Endodermal cell (in vitro differentiated cells): ENCODE data around the gene EFTUD2. TPM values are rescaled to one million over a fixed set of nuclear protein-coding genes. Genes with fewer than 3 reads are reported as not detected.

Experiments used
- DNase-seq: peaks from one replicate; pipeline ENCODE4 v3.0.0-alpha.2; 2017
- H3K27ac ChIP-seq: 2 replicates; pipeline ENCODE4 v1.5.1; 2013; ENCODE audit warnings: mild to moderate bottlenecking, low read depth, low read length, moderate library complexity
- H3K27me3 ChIP-seq: 2 replicates; pipeline ENCODE4 v1.6.1; 2013; ENCODE audit warnings: mild to moderate bottlenecking, low read length, moderate library complexity; ENCODE audit not compliant: insufficient read depth, control insufficient read depth, poor library complexity, severe bottlenecking
- H3K36me3 ChIP-seq: 2 replicates; pipeline ENCODE4 v1.7.0; 2013; ENCODE audit warnings: mild to moderate bottlenecking, low read length, moderate library complexity; ENCODE audit not compliant: control insufficient read depth, insufficient read depth
- H3K4me1 ChIP-seq: one replicate; pipeline ENCODE4 v1.7.0; 2013; ENCODE audit warnings: low read length; ENCODE audit not compliant: control insufficient read depth, insufficient read depth
- H3K4me3 ChIP-seq: 2 replicates; pipeline ENCODE4 v1.5.1; 2013; ENCODE audit warnings: mild to moderate bottlenecking, low read length, moderate library complexity
- H3K9ac ChIP-seq: 2 replicates; pipeline ENCODE4 v1.6.1; 2013; ENCODE audit warnings: mild to moderate bottlenecking, low read length, moderate library complexity; ENCODE audit not compliant: poor library complexity, severe bottlenecking; ENCODE audit errors: extremely low read depth
- H3K9me3 ChIP-seq: 2 replicates; pipeline ENCODE4 v1.6.1; 2013; ENCODE audit warnings: mild to moderate bottlenecking, low read length, moderate library complexity; ENCODE audit not compliant: control insufficient read depth
- H3K27ac Mint-ChIP-seq: 2 replicates; pipeline ENCODE4 v1.8.0; 2020; ENCODE audit warnings: mixed read lengths
- H3K27me3 Mint-ChIP-seq: 2 replicates; pipeline ENCODE4 v1.8.0; 2021; ENCODE audit warnings: mild to moderate bottlenecking, mixed read lengths; ENCODE audit not compliant: insufficient read depth
- H3K36me3 Mint-ChIP-seq: 2 replicates; pipeline ENCODE4 v1.8.0; 2020; ENCODE audit warnings: low read depth, mixed read lengths
- H3K4me1 Mint-ChIP-seq: 2 replicates; pipeline ENCODE4 v1.8.0; 2020; ENCODE audit warnings: mixed read lengths
- H3K4me3 Mint-ChIP-seq: 2 replicates; pipeline ENCODE4 v1.8.0; 2020; ENCODE audit warnings: mild to moderate bottlenecking, moderate library complexity, mixed read lengths
- H3K9me3 Mint-ChIP-seq: 2 replicates; pipeline ENCODE4 v1.8.0; 2020; ENCODE audit warnings: mild to moderate bottlenecking, mixed read lengths
- CTCF ChIP-seq: fragments of 200-600 bp; sonication (generic); conservative IDR thresholded peaks from 2 replicates; pipeline ENCODE4 v1.5.0; 2021; ENCODE audit warnings: antibody characterized with exemption, mild to moderate bottlenecking
- WGBS, 2 experiments: methylation state at CpG; one replicate each; pipeline versions ENCODE4 v1.1.5 to v1.1.7; 2013; ENCODE audit warnings: missing lambda C conversion rate in 2 of 2, mixed read lengths in 1 of 2; ENCODE audit not compliant: insufficient coverage in 1 of 2, insufficient read length in 1 of 2; 5-methylcytosine and 5-hydroxymethylcytosine counted together
- microRNA-seq: library from miRNA; unstranded; fragments of <30 nt; microRNA quantifications from one replicate; pipeline ENCODE4 v1.2.0, GENCODE V29; 2020; ENCODE audit warnings: borderline microRNAs expressed
- total RNA-seq, 2 donors: library from RNA; stranded (reverse); fragmentation: NEBNext Ultra II Directional in 1 of 2; extraction: Animal tissue kit (Norgen Biotek cat#: 25700) in 1 of 2; gene quantifications; 2 replicates in 1 of 2; 3 replicates in 1 of 2; pipeline ENCODE4 v1.2.1, GENCODE V29; 2021

Gene EFTUD2
- total RNA-seq, 2 donors from 2014 or later = 145 to 171 TPM

GRCh38 chr17:44807093-44807816 lies 92.0 kb downstream of the EFTUD2 start:
- Histone ChIP-seq H3K4me3 (no peak overlapping the region), H3K27me3 (no peaks in the 10 kb centered on the region), H3K27ac (no peak overlapping the region), H3K9ac (no peak overlapping the region), H3K36me3 (peaks cover 49% of the 10 kb centered on the region), H3K9me3 (no peaks in the 10 kb centered on the region), H3K4me1 (no peaks in the 10 kb centered on the region)
- H3K9me3 Mint-ChIP-seq = no peaks in the 10 kb centered on the region
- WGBS, 2 experiments = 92 to 94% methylated on average over 3 to 4 of the region's 4 CpGs
- no peak for DNase-seq
- H3K4me3 Mint-ChIP-seq = no peak overlapping the region
- H3K4me1 Mint-ChIP-seq = peaks cover 2% of the 10 kb centered on the region
- H3K27ac Mint-ChIP-seq = no peak overlapping the region
- peaks cover 45% of the 10 kb centered on the region for H3K36me3 Mint-ChIP-seq
- TF ChIP-seq CTCF = no peak
- H3K27me3 Mint-ChIP-seq = no peaks in the 10 kb centered on the region

- H3K36me3 Mint-ChIP-seq = peaks cover 66% of the 10 kb centered on the region
Measured at GRCh38 chr17:44804302-44805089, 94.7 kb downstream of the EFTUD2 start.

GRCh38 chr17:44801880-44802279 lies 97.4 kb downstream of the EFTUD2 start:
- Histone ChIP-seq H3K4me3 (no peak overlapping the region), H3K27ac (no peak overlapping the region), H3K4me1 (no peaks in the 10 kb centered on the region), H3K27me3 (no peaks in the 10 kb centered on the region), H3K36me3 (peaks cover 91% of the 10 kb centered on the region), H3K9me3 (no peaks in the 10 kb centered on the region), H3K9ac (no peak overlapping the region)
- H3K27me3 Mint-ChIP-seq = no peaks in the 10 kb centered on the region
- no peak for TF ChIP-seq CTCF
- H3K4me3 Mint-ChIP-seq = no peak overlapping the region
- H3K9me3 Mint-ChIP-seq = no peaks in the 10 kb centered on the region
- H3K27ac Mint-ChIP-seq = no peak overlapping the region
- peaks cover 72% of the 10 kb centered on the region for H3K36me3 Mint-ChIP-seq
- no peak for DNase-seq
- 96 to 100% methylated on average over 3 to 5 of the region's 5 CpGs for WGBS, 2 experiments
- no peaks in the 10 kb centered on the region for H3K4me1 Mint-ChIP-seq

More at GRCh38 chr17:44804302-44805089, 94.7 kb downstream of the EFTUD2 start:
- Mint-ChIP-seq H3K9me3 (no peaks in the 10 kb centered on the region), H3K27ac (no peak overlapping the region), H3K4me1 (peaks cover 2% of the 10 kb centered on the region), H3K4me3 (no peak overlapping the region), H3K27me3 (no peaks in the 10 kb centered on the region)
- Histone ChIP-seq H3K27me3 (no peaks in the 10 kb centered on the region), H3K4me3 (no peak overlapping the region), H3K4me1 (no peaks in the 10 kb centered on the region), H3K9me3 (no peaks in the 10 kb centered on the region), H3K9ac (no peak overlapping the region), H3K27ac (no peak overlapping the region), H3K36me3 (peaks cover 71% of the 10 kb centered on the region)
- TF ChIP-seq CTCF = no peak
- 95 to 96% methylated on average over 7 to 10 of the region's 10 CpGs for WGBS, 2 experiments
- no peak for DNase-seq

Small RNA genes lying within 50 kb of the gene (microRNA-seq; reads per million reads assigned to microRNA genes)
- 0.44 reads per million for gene MIR6783

Other genes with a start within 250 kb of the EFTUD2 start
- gene MEIOC, start 243.0 kb downstream of the EFTUD2 start, total RNA-seq = 1 to 10 TPM; 1.4 to 3.7 TPM
- 10 to 100 TPM; 35.7 to 38.1 TPM for gene CCDC43, start 209.7 kb downstream of the EFTUD2 start, total RNA-seq
- 10 to 100 TPM; 31.1 to 44.9 TPM for gene DBF4B, start 190.8 kb downstream of the EFTUD2 start, total RNA-seq
- gene ADAM11, start 140.5 kb downstream of the EFTUD2 start, total RNA-seq = 1 to 10 TPM; 1.9 to 3.5 TPM
- 100 to 1,000 TPM in 1 of 2 donors, 10 to 100 TPM in 1; 81.9 to 108 TPM for gene GJC1, start 69.2 kb downstream of the EFTUD2 start, total RNA-seq
- gene HIGD1B, start 51.6 kb downstream of the EFTUD2 start, total RNA-seq = not detected
- gene GFAP, start 16.1 kb upstream of the EFTUD2 start, total RNA-seq = under 1 TPM in 1 of 2 donors, not detected in 1; 0.35 TPM
- gene KIF18B, start 48.3 kb upstream of the EFTUD2 start, total RNA-seq = 10 to 100 TPM; 43.5 to 64.7 TPM
- gene C1QL1, start 68.9 kb upstream of the EFTUD2 start, total RNA-seq = 1 to 10 TPM; 1.4 to 2.7 TPM
- gene DCAKD, start 152.2 kb upstream of the EFTUD2 start, total RNA-seq = 10 to 100 TPM; 54.5 to 69.4 TPM
- gene NMT1, start 161.9 kb upstream of the EFTUD2 start, total RNA-seq = 100 to 1,000 TPM; 122 to 136 TPM
- gene PLCD3, start 233.1 kb upstream of the EFTUD2 start, total RNA-seq = 10 to 100 TPM; 34.8 to 42.9 TPM
- 10 to 100 TPM; 17.4 to 19.5 TPM for gene ACBD4, start 236.2 kb upstream of the EFTUD2 start, total RNA-seq
- 10 to 100 TPM; 37.0 to 39.2 TPM for gene HEXIM1, start 249.0 kb upstream of the EFTUD2 start, total RNA-seq